ENCODE measurements around the gene CFAP65. TPM values are rescaled to one million over a fixed set of nuclear protein-coding genes. Genes with fewer than 3 reads are reported as not detected.

The CFAP65 gene
- total RNA-seq, 4 donors from 2014 or later = not detected

GRCh38 chr2:219081701-219082331, 40.5 kb upstream of the CFAP65 start:
- Histone ChIP-seq H3K4me3 (no peak overlapping the region), H3K27me3 (no peaks in the 10 kb centered on the region), H3K27ac (replicated peaks in 1 of 4) (no peak overlapping the region), H3K9me3 (no peaks in the 10 kb centered on the region), H3K4me1 (peaks cover 0 to 10% (median 3%) of the 10 kb centered on the region in 4 donors), H3K36me3 (peaks cover 10 to 13% (median 12%) of the 10 kb centered on the region in 4 donors)
- DNase-seq (ENCODE audit: extremely low spot score) = no peak
- TF ChIP-seq POLR2AphosphoS5 (IDR thresholded peaks at IDR 0.05) (no peak), EP300 (IDR thresholded peaks at IDR 0.05) (no peak), POLR2A (IDR thresholded peaks at IDR 0.05; ENCODE audit: low read depth) (no peak), CTCF (IDR thresholded peaks at IDR 0.05) (no peak)
- intact Hi-C loops (cut with DNase I) = no loop called here

GRCh38 chr2:219081096-219081495, 39.8 kb upstream of the CFAP65 start:
- no peak for DNase-seq (ENCODE audit: extremely low spot score)
- no peak overlapping the region for H3K4me3 ChIP-seq
- TF ChIP-seq CTCF (IDR thresholded peaks at IDR 0.05) (no peak), POLR2A (IDR thresholded peaks at IDR 0.05; ENCODE audit: low read depth) (no peak), EP300 (IDR thresholded peaks at IDR 0.05) (no peak), POLR2AphosphoS5 (IDR thresholded peaks at IDR 0.05) (no peak)
- no peaks in the 10 kb centered on the region for H3K27me3 ChIP-seq
- intact Hi-C loops (cut with DNase I) = no loop called here
- 88% methylated on average over 7 of the region's 7 CpGs for WGBS
- H3K4me1 ChIP-seq = peaks cover 0 to 10% (median 3%) of the 10 kb centered on the region in 4 donors
- H3K27ac ChIP-seq (replicated peaks in 1 of 4) = no peak overlapping the region
- H3K9me3 ChIP-seq = no peaks in the 10 kb centered on the region
- peaks cover 15 to 21% (median 19%) of the 10 kb centered on the region in 4 donors for H3K36me3 ChIP-seq

- H3K4me3 ChIP-seq = no peak overlapping the region
- intact Hi-C loops (cut with DNase I) = no loop called here
Observed at GRCh38 chr2:219079417-219079816, 38.1 kb upstream of the CFAP65 start.

GRCh38 chr2:219078951-219079350, 37.6 kb upstream of the CFAP65 start:
- peaks cover 28 to 42% (median 39%) of the 10 kb centered on the region in 4 donors for H3K36me3 ChIP-seq
- WGBS = 84% methylated on average over 4 of the region's 4 CpGs
- H3K4me3 ChIP-seq = no peak overlapping the region
- peaks cover 0 to 10% (median 3%) of the 10 kb centered on the region in 4 donors for H3K4me1 ChIP-seq
- no peaks in the 10 kb centered on the region for H3K9me3 ChIP-seq
- DNase-seq (ENCODE audit: extremely low spot score) = no peak
- H3K27me3 ChIP-seq = no peaks in the 10 kb centered on the region
- no peak overlapping the region for H3K27ac ChIP-seq (replicated peaks in 1 of 4)
- intact Hi-C loops (cut with DNase I) = no loop called here
- TF ChIP-seq POLR2AphosphoS5 (IDR thresholded peaks at IDR 0.05) = no peak
- no peak for TF ChIP-seq POLR2A (IDR thresholded peaks at IDR 0.05; ENCODE audit: low read depth)
- no peak for TF ChIP-seq CTCF (IDR thresholded peaks at IDR 0.05)
- no peak for TF ChIP-seq EP300 (IDR thresholded peaks at IDR 0.05)

More at GRCh38 chr2:219079417-219079816, 38.1 kb upstream of the CFAP65 start:
- Histone ChIP-seq H3K4me1 (peaks cover 0 to 10% (median 3%) of the 10 kb centered on the region in 4 donors), H3K27me3 (no peaks in the 10 kb centered on the region), H3K27ac (replicated peaks in 1 of 4) (no peak overlapping the region), H3K36me3 (peaks cover 26 to 37% (median 36%) of the 10 kb centered on the region in 4 donors), H3K9me3 (no peaks in the 10 kb centered on the region)
- 83% methylated on average over 2 of the region's 2 CpGs for WGBS
- no peak for DNase-seq (ENCODE audit: extremely low spot score)
- TF ChIP-seq POLR2AphosphoS5 (IDR thresholded peaks at IDR 0.05) (no peak), POLR2A (IDR thresholded peaks at IDR 0.05; ENCODE audit: low read depth) (no peak), EP300 (IDR thresholded peaks at IDR 0.05) (no peak), CTCF (IDR thresholded peaks at IDR 0.05) (no peak)
